Naive thymus-derived CD4-positive, alpha-beta T cell (primary cell): ENCODE measurements around the gene CYGB. TPM values are rescaled to one million over a fixed set of nuclear protein-coding genes. Genes with fewer than 3 reads are reported as not detected.

Source experiments
- ATAC-seq: fragments of 150-1000 bp; cut with Tn5 transposase; 2 replicates; pipeline ENCODE4 v1.10.0; 2021; ENCODE audit warnings: mild to moderate bottlenecking, moderate library complexity
- CTCF ChIA-PET: fragments of 350-600 bp; sonication (Branson Sonifier 250); formaldehyde crosslinking; loops from one replicate; lab custom pipeline; 2021; ENCODE audit warnings: antibody characterized with exemption; lab: Charles Lee
- POLR2A ChIA-PET: fragments of 350-600 bp; sonication (Branson Sonifier 250); formaldehyde crosslinking; loops from one replicate; lab custom pipeline; 2021; ENCODE audit warnings: antibody characterized with exemption, inconsistent platforms; lab: Charles Lee
- DNase-seq, 9 donors: peaks; one replicate each; pipeline versions ENCODE4 v3.0.0 to v3.0.0-alpha.2; 2020 to 2022; ENCODE audit warnings: mixed read lengths in 1 of 9
- H3K27ac ChIP-seq: one replicate; pipeline ENCODE4 v1.7.0; 2013; ENCODE audit warnings: mild to moderate bottlenecking, low read depth, low read length, moderate library complexity
- H3K27me3 ChIP-seq, 2 donors: one replicate each; pipeline ENCODE4 v1.7.0; 2013; ENCODE audit warnings: low read length in 2 of 2, mild to moderate bottlenecking in 2 of 2, moderate library complexity in 2 of 2; ENCODE audit not compliant: control insufficient read depth in 2 of 2, insufficient read depth in 2 of 2
- H3K36me3 ChIP-seq, 3 experiments: 1 replicate in 2 of 3; 2 replicates in 1 of 3; pipeline ENCODE4 v1.7.0; 2013; ENCODE audit warnings: low read length in 3 of 3, mild to moderate bottlenecking in 3 of 3, moderate library complexity in 1 of 3; ENCODE audit not compliant: insufficient read depth in 3 of 3, control insufficient read depth in 2 of 3
- H3K4me1 ChIP-seq, 2 donors: one replicate each; pipeline ENCODE4 v1.7.0; 2013; ENCODE audit warnings: low read length in 2 of 2, mild to moderate bottlenecking in 2 of 2, moderate library complexity in 1 of 2; ENCODE audit not compliant: control insufficient read depth in 2 of 2, insufficient read depth in 2 of 2
- H3K4me3 ChIP-seq: 2 replicates; pipeline ENCODE4 v1.7.0; 2013; ENCODE audit warnings: mild to moderate bottlenecking, low read length
- H3K9me3 ChIP-seq, 3 experiments: 1 replicate in 2 of 3; 2 replicates in 1 of 3; pipeline ENCODE4 v1.7.0; 2013; ENCODE audit warnings: low read length in 3 of 3; ENCODE audit not compliant: control insufficient read depth in 2 of 3
- H3K27ac Mint-ChIP-seq, 9 donors: one replicate each; pipeline ENCODE4 v1.8.0; 2020 to 2022; ENCODE audit warnings: mixed read lengths in 9 of 9, mild to moderate bottlenecking in 8 of 9, moderate library complexity in 5 of 9, inconsistent platforms in 2 of 9
- H3K27me3 Mint-ChIP-seq, 5 donors: one replicate each; pipeline ENCODE4 v1.8.0; 2021 to 2022; ENCODE audit warnings: mixed read lengths in 5 of 5, mild to moderate bottlenecking in 1 of 5
- H3K36me3 Mint-ChIP-seq, 5 donors: one replicate each; pipeline ENCODE4 v1.8.0; 2020 to 2022; ENCODE audit warnings: mixed read lengths in 5 of 5, mild to moderate bottlenecking in 3 of 5, inconsistent platforms in 1 of 5
- H3K4me1 Mint-ChIP-seq, 7 donors: one replicate each; pipeline ENCODE4 v1.8.0; 2020 to 2022; ENCODE audit warnings: mixed read lengths in 7 of 7, mild to moderate bottlenecking in 3 of 7, inconsistent platforms in 1 of 7
- H3K4me3 Mint-ChIP-seq, 10 donors: one replicate each; pipeline ENCODE4 v1.8.0; 2020 to 2022; ENCODE audit warnings: mild to moderate bottlenecking in 10 of 10, mixed read lengths in 10 of 10, moderate library complexity in 6 of 10, inconsistent platforms in 2 of 10
- H3K9me3 Mint-ChIP-seq, 11 donors: one replicate each; pipeline ENCODE4 v1.8.0; 2020 to 2022; ENCODE audit warnings: mixed read lengths in 11 of 11, mild to moderate bottlenecking in 4 of 11, inconsistent platforms in 1 of 11, moderate library complexity in 1 of 11
- intact Hi-C, 2 donors: fragments of 100-400 bp; cut with micrococcal nuclease; formaldehyde crosslinking; loops; one replicate each; pipeline ENCODE4 v1.15.1; 2023
- polyA plus RNA-seq, 2 donors: library from polyadenylated mRNA; unstranded; fragments of 300-500 nt; fragmentation: Illumina TruSeq; gene quantifications; one replicate each; pipeline ENCODE4 v1.2.3, GENCODE V29; 2021
- total RNA-seq, 6 experiments: library from RNA in 5 of 6; stranded (reverse) in 5 of 6; gene quantifications; 1 replicate in 5 of 6; 2 replicates in 1 of 6; pipeline ENCODE4 v1.2.3 and lab custom pipeline; 2021 to 2026

Gene CYGB
- total and polyA plus RNA-seq, 7 experiments from 2014 or later, result 0.33 to 0.35 TPM; not detected in 5

DNA sequence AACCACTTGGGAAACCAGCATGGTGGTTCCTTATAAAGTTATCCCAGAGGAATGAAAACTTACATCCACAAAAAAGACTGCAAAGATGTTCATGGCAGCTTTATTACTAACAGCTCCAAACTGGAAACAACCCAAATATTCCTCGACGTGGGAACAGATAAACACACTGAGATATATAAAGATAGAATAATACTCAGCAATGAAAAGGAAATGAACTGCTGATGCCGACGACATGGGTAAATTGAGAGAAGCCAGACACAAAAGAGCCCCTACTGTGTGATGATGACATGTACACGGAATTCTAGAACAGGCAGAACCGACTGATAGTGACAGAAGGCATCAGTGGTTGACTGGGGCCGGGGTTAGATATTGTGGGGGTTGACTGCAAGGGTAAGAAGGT lies 12.0 kb upstream of the CYGB start:
- intact Hi-C loops, result no loop called here
- Mint-ChIP-seq H3K9me3 (no peaks in the 10 kb centered on the region), H3K27me3 (peaks cover 0 to 3% (median 0%) of the 10 kb centered on the region in 5 donors), H3K36me3 (no peaks in the 10 kb centered on the region), H3K4me1 (peaks cover 0 to 11% (median 6%) of the 10 kb centered on the region in 7 donors), H3K27ac (no peak overlapping the region), H3K4me3 (no peak overlapping the region)
- no peak overlapping the region for H3K27ac ChIP-seq
- CTCF ChIA-PET, result interaction anchor here (1.3 to 1.7 kb wide), 2 partner anchors 9 to 26 kb away, joined by 4 to 6 read pairs; no protein-coding TSS in a partner anchor
- no peaks in the 10 kb centered on the region for H3K36me3 ChIP-seq
- H3K27me3 ChIP-seq, result no peaks in the 10 kb centered on the region
- no peaks in the 10 kb centered on the region for H3K9me3 ChIP-seq
- no peak overlapping the region for H3K4me3 ChIP-seq
- H3K4me1 ChIP-seq, result no peaks in the 10 kb centered on the region
- POLR2A ChIA-PET, result interaction anchor here (0.8 to 1.0 kb wide), 2 partner anchors 20 to 96 kb away, joined by 3 read pairs; partner anchors contain the start of gene UBE2O
- no peak for DNase-seq
- no peak for ATAC-seq

- no peaks in the 10 kb centered on the region for H3K9me3 ChIP-seq
- POLR2A ChIA-PET, result interaction anchor here (0.8 to 1.0 kb wide), 2 partner anchors 20 to 96 kb away, joined by 3 read pairs; partner anchors contain the start of gene UBE2O
- Mint-ChIP-seq H3K27me3 (peaks cover 0 to 6% (median 0%) of the 10 kb centered on the region in 5 donors), H3K4me3 (no peak overlapping the region), H3K4me1 (peaks cover 0 to 12% (median 4%) of the 10 kb centered on the region in 7 donors), H3K9me3 (no peaks in the 10 kb centered on the region), H3K36me3 (no peaks in the 10 kb centered on the region), H3K27ac (no peak overlapping the region)
- H3K27me3 ChIP-seq, result no peaks in the 10 kb centered on the region
- no peaks in the 10 kb centered on the region for H3K36me3 ChIP-seq
- ATAC-seq (no peak), DNase-seq (no peak)
- intact Hi-C loops, result no loop called here
- no peak overlapping the region for H3K4me3 ChIP-seq
- H3K27ac ChIP-seq, result no peak overlapping the region
- CTCF ChIA-PET, result interaction anchor here (1.3 to 1.7 kb wide), 2 partner anchors 9 to 26 kb away, joined by 4 to 6 read pairs; no protein-coding TSS in a partner anchor
- no peaks in the 10 kb centered on the region for H3K4me1 ChIP-seq
These were observed 11.7 kb upstream of the CYGB start for GRCh38 chr17:76549215-76549518.

GRCh38 chr17:76548378-76549214 lies 11.1 kb upstream of the CYGB start:
- Mint-ChIP-seq H3K27me3 (peaks cover 0 to 11% (median 0%) of the 10 kb centered on the region in 5 donors), H3K4me1 (peaks cover 0 to 14% (median 4%) of the 10 kb centered on the region in 7 donors), H3K36me3 (no peaks in the 10 kb centered on the region), H3K9me3 (no peaks in the 10 kb centered on the region), H3K4me3 (no peak overlapping the region), H3K27ac (no peak overlapping the region)
- no peaks in the 10 kb centered on the region for H3K9me3 ChIP-seq
- no peaks in the 10 kb centered on the region for H3K4me1 ChIP-seq
- ChIA-PET POLR2A (interaction anchor here (0.8 to 1.0 kb wide), 2 partner anchors 19 to 95 kb away, joined by 3 read pairs; partner anchors contain the start of gene UBE2O), CTCF (interaction anchor here (1.3 to 1.7 kb wide), 2 partner anchors 9 to 25 kb away, joined by 4 to 6 read pairs; no protein-coding TSS in a partner anchor)
- no peak for DNase-seq
- no peaks in the 10 kb centered on the region for H3K36me3 ChIP-seq
- H3K27me3 ChIP-seq, result no peaks in the 10 kb centered on the region
- intact Hi-C loops, result no loop called here
- ATAC-seq, result no peak
- H3K4me3 ChIP-seq, result no peak overlapping the region
- H3K27ac ChIP-seq, result no peak overlapping the region

DNA sequence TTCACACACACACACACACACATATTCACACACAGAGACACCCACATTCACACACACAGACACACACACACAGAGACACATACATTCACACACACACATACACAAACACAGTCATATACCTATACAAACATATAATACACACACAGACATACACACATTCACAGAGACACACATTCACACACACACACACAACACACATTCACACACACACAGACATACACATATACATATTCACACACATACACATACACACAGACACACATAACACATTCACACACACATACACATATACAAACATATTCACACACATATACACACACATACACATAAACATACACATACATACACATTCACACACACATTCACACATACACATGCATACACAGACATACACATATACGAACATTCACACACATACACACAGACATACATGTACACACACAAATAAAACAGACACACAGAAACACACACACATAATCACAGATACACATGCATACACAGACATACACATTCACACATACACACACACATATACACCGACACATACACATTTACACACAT lies 10.2 kb upstream of the CYGB start:
- Mint-ChIP-seq H3K9me3 (no peaks in the 10 kb centered on the region), H3K27ac (no peak overlapping the region), H3K4me1 (peaks cover 0 to 14% (median 4%) of the 10 kb centered on the region in 7 donors), H3K27me3 (peaks cover 0 to 13% (median 2%) of the 10 kb centered on the region in 5 donors), H3K4me3 (no peak overlapping the region), H3K36me3 (no peaks in the 10 kb centered on the region)
- CTCF ChIA-PET, result interaction anchor here (0.6 to 4.6 kb wide), 7 partner anchors 10 to 239 kb away, joined by 3 to 62 read pairs (median 4); partner anchors contain the start of gene AANAT
- no peaks in the 10 kb centered on the region for H3K4me1 ChIP-seq
- H3K4me3 ChIP-seq, result no peak overlapping the region
- POLR2A ChIA-PET, result interaction anchor here (1.1 kb wide), 1 partner anchor 9 kb away, joined by 3 read pairs; no protein-coding TSS in a partner anchor
- H3K27ac ChIP-seq, result no peak overlapping the region
- intact Hi-C loops, result loop anchor here (1.0 to 2.0 kb wide), 5 partner anchors 24 to 167 kb away; no protein-coding TSS in a partner anchor
- no peak for DNase-seq
- H3K36me3 ChIP-seq, result no peaks in the 10 kb centered on the region
- H3K27me3 ChIP-seq, result no peaks in the 10 kb centered on the region
- no peak for ATAC-seq
- no peaks in the 10 kb centered on the region for H3K9me3 ChIP-seq

- Histone ChIP-seq H3K4me3 (no peak overlapping the region), H3K27me3 (no peaks in the 10 kb centered on the region), H3K27ac (no peak overlapping the region), H3K4me1 (no peaks in the 10 kb centered on the region), H3K36me3 (no peaks in the 10 kb centered on the region), H3K9me3 (no peaks in the 10 kb centered on the region)
- ChIA-PET POLR2A (interaction anchor here (1.1 to 1.2 kb wide), 2 partner anchors 9 to 30 kb away, joined by 3 to 4 read pairs; no protein-coding TSS in a partner anchor), CTCF (interaction anchor here (0.6 to 4.6 kb wide), 16 partner anchors 8 to 398 kb away, joined by 3 to 62 read pairs (median 3); partner anchors contain the start of genes AANAT and CYGB)
- H3K36me3 Mint-ChIP-seq, result no peaks in the 10 kb centered on the region
- H3K9me3 Mint-ChIP-seq, result no peaks in the 10 kb centered on the region
- intact Hi-C loops, result loop anchor here (1.0 to 2.0 kb wide), 5 partner anchors 24 to 168 kb away; no protein-coding TSS in a partner anchor
- peaks cover 3 to 18% (median 7%) of the 10 kb centered on the region in 5 donors for H3K27me3 Mint-ChIP-seq
- H3K4me3 Mint-ChIP-seq, result no peak overlapping the region
- peak in 8 of 9 donors; percentile 47 to 71 (median 64) for DNase-seq
- no peak overlapping the region for H3K27ac Mint-ChIP-seq
- peaks cover 0 to 14% (median 4%) of the 10 kb centered on the region in 7 donors for H3K4me1 Mint-ChIP-seq
- ATAC-seq, result peak; percentile 92
These were observed 9.7 kb upstream of the CYGB start for GRCh38 chr17:76547183-76547641.

- H3K4me1 ChIP-seq, result no peaks in the 10 kb centered on the region
- POLR2A ChIA-PET, result interaction anchor here (1.1 to 1.2 kb wide), 2 partner anchors 10 to 29 kb away, joined by 3 to 4 read pairs; no protein-coding TSS in a partner anchor
- H3K27ac Mint-ChIP-seq, result no peak overlapping the region
These were observed 9.2 kb upstream of the CYGB start for GRCh38 chr17:76546556-76547182.

More at GRCh38 chr17:76546556-76547182, 9.2 kb upstream of the CYGB start:
- H3K36me3 Mint-ChIP-seq, result no peaks in the 10 kb centered on the region
- intact Hi-C loops, result loop anchor here (1.0 to 2.0 kb wide), 5 partner anchors 23 to 168 kb away; no protein-coding TSS in a partner anchor
- CTCF ChIA-PET, result interaction anchor here (0.6 to 4.6 kb wide), 19 partner anchors 8 to 397 kb away, joined by 3 to 62 read pairs (median 3); partner anchors contain the start of genes AANAT and CYGB
- H3K27me3 Mint-ChIP-seq, result peaks cover 4 to 24% (median 12%) of the 10 kb centered on the region in 5 donors
- DNase-seq (no peak), ATAC-seq (no peak)
- peaks cover 0 to 12% (median 4%) of the 10 kb centered on the region in 7 donors for H3K4me1 Mint-ChIP-seq
- Histone ChIP-seq H3K27me3 (no peaks in the 10 kb centered on the region), H3K4me3 (no peak overlapping the region), H3K36me3 (no peaks in the 10 kb centered on the region), H3K9me3 (no peaks in the 10 kb centered on the region), H3K27ac (no peak overlapping the region)
- no peaks in the 10 kb centered on the region for H3K9me3 Mint-ChIP-seq
- no peak overlapping the region for H3K4me3 Mint-ChIP-seq
